K562 (cell line): ENCODE measurements around the gene MICOS13. TPM values are rescaled to one million over a fixed set of nuclear protein-coding genes. Genes with fewer than 3 reads are reported as not detected.

ENCODE experiments used
- BRF1 ChIP-seq: IDR thresholded peaks from 3 replicates; pipeline ENCODE4 v1.6.1; 2011; ENCODE audit warnings: borderline replicate concordance, mild to moderate bottlenecking; ENCODE audit not compliant: insufficient read length; ENCODE audit errors: extremely low read depth
- FIP1L1 ChIP-seq: fragments of 200-400 bp; formaldehyde crosslinking; IDR thresholded peaks from 2 replicates; pipeline ENCODE4 v1.6.1; 2018; ENCODE audit warnings: mild to moderate bottlenecking, low read depth, low read length; ENCODE audit not compliant: poor library complexity, severe bottlenecking
- FOXK1 ChIP-seq: sonication (generic); formaldehyde crosslinking; IDR thresholded peaks from 2 replicates; pipeline ENCODE4 v1.8.0; 2022; ENCODE audit warnings: missing genetic modification reagents, mild to moderate bottlenecking, borderline replicate concordance
- GTF2E2 ChIP-seq: fragments of 200-800 bp; sonication (Bioruptor generic); IDR thresholded peaks from 2 replicates; pipeline ENCODE4 v1.6.1; 2016; ENCODE audit warnings: missing genetic modification characterization, missing compliant biosample characterization
- HOXB6 ChIP-seq: fragments of 250-450 bp; sonication (Bioruptor Pico); IDR thresholded peaks from 2 replicates; pipeline ENCODE4 v1.5.1; 2022; ENCODE audit warnings: mild to moderate bottlenecking, borderline replicate concordance
- RHOXF2B ChIP-seq: fragments of 250-450 bp; sonication (Bioruptor Pico); conservative IDR thresholded peaks from 2 replicates; pipeline ENCODE4 v1.5.1; 2021
- SMAD4 ChIP-seq: fragments of 250-450 bp; sonication (Bioruptor Pico); conservative IDR thresholded peaks from 2 replicates; pipeline ENCODE4 v1.8.0; 2021; ENCODE audit warnings: inconsistent platforms, mild to moderate bottlenecking, moderate library complexity
- XRCC3 ChIP-seq: fragments of 450-650 bp; IDR thresholded peaks from 2 replicates; pipeline ENCODE4 v1.6.1; 2017; ENCODE audit warnings: mild to moderate bottlenecking, moderate library complexity
- ZKSCAN1 ChIP-seq: fragments of 150-350 bp; IDR thresholded peaks from 2 replicates; pipeline ENCODE4 v1.6.1; 2016; ENCODE audit warnings: low read depth, low read length
- ZNF668 ChIP-seq: fragments of 250-450 bp; sonication (Bioruptor Pico); IDR thresholded peaks from 2 replicates; pipeline ENCODE4 v1.8.0; 2022; ENCODE audit warnings: mild to moderate bottlenecking, inconsistent platforms
- ZNF830 ChIP-seq: fragments of 250-450 bp; sonication (Bioruptor Pico); IDR thresholded peaks from 2 replicates; pipeline ENCODE4 v1.5.0; 2021; ENCODE audit warnings: mild to moderate bottlenecking
- polyA plus RNA-seq, 8 experiments: library from polyadenylated mRNA; depleted of rRNA in 4 of 8; stranded (reverse) in 5 of 8; unstranded in 3 of 8; fragments of >200 nt; fragmentation: Nextera tagmentation in 2 of 8; fragmentation: Illumina TruSeq in 1 of 8; extraction: Ambion mirVana in 2 of 8; extraction: Trizol in 1 of 8; gene quantifications; 2 replicates each; pipeline versions ENCODE4 v1.2.1 to v1.2.3, GENCODE V29; 2011 to 2014; ENCODE audit warnings: inconsistent platforms in 1 of 8, missing spikeins in 1 of 8
- total RNA-seq, 7 experiments: library from RNA; depleted of rRNA in 6 of 7; stranded (reverse); fragments of >200 nt in 6 of 7; fragmentation: Illumina TruSeq in 2 of 7; extraction: Trizol in 2 of 7; gene quantifications; 2 replicates each; pipeline versions ENCODE4 v1.2.1 to v1.2.3, GENCODE V29; 2011 to 2021; ENCODE audit warnings: low replicate concordance in 1 of 7
- TF ChIP-seq, protein P1 (sequence below): sonication (generic); formaldehyde crosslinking; IDR thresholded peaks from 2 replicates; pipeline ENCODE4 v1.8.0; 2022; ENCODE audit warnings: mild to moderate bottlenecking, missing genetic modification reagents
- TF ChIP-seq, protein P2 (sequence below): fragments of 450-650 bp; formaldehyde crosslinking; IDR thresholded peaks from 2 replicates; pipeline ENCODE4 v1.4.0; 2022; ENCODE audit warnings: missing genetic modification characterization
- TF ChIP-seq, protein P3 (sequence below): fragments of 450-650 bp; conservative IDR thresholded peaks from 2 replicates; pipeline ENCODE4 v1.6.1; 2016; ENCODE audit warnings: missing genetic modification characterization, low read depth, mild to moderate bottlenecking, missing compliant biosample characterization, moderate library complexity
- TF ChIP-seq, protein P4 (sequence below): sonication (generic); formaldehyde crosslinking; IDR thresholded peaks from 2 replicates; pipeline ENCODE4 v1.8.1; 2023; ENCODE audit warnings: mild to moderate bottlenecking, missing genetic modification reagents, moderate library complexity

The MICOS13 gene
- total and polyA plus RNA-seq, 9 of the 15 experiments (the other 6 are each of a cell fraction or from before 2014, with no cell fraction given): 15.5 to 220 (median 49.4) TPM

DNA sequence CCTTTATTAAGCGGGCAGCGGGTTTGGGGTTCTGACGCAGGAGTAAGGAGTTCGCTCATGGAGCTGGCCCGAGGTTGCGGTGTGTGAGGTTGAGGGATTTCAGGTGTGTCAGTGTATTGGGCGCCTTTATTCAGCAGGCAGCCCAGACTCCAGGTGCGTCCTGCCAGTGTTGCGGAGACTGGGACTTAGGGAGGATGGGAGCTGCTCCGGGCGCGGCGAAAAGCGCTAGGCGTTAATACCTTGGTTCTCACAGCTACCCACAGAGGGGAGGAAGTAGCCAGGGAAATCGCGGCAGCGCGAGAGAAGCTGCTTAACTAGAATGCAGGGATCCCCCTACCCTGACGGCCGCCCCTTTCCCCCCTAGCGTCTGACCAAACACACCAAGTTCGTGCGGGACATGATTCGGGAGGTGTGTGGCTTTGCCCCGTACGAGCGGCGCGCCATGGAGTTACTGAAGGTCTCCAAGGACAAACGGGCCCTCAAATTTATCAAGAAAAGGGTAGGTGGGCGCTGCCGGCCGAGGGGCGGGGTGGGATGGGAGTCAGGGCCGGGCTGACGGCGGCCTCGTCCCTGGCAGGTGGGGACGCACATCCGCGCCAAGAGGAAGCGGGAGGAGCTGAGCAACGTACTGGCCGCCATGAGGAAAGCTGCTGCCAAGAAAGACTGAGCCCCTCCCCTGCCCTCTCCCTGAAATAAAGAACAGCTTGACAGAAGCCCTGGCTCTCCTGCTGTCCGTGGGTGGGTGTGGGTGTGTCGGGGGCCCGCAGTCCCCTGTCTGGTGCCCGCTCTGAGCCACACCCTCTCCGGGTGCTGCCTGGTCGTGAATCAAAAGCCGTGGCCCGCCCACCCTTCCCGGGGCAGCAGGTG, 10.9 kb upstream of the MICOS13 start (continued):
- TF ChIP-seq, protein P1, sequence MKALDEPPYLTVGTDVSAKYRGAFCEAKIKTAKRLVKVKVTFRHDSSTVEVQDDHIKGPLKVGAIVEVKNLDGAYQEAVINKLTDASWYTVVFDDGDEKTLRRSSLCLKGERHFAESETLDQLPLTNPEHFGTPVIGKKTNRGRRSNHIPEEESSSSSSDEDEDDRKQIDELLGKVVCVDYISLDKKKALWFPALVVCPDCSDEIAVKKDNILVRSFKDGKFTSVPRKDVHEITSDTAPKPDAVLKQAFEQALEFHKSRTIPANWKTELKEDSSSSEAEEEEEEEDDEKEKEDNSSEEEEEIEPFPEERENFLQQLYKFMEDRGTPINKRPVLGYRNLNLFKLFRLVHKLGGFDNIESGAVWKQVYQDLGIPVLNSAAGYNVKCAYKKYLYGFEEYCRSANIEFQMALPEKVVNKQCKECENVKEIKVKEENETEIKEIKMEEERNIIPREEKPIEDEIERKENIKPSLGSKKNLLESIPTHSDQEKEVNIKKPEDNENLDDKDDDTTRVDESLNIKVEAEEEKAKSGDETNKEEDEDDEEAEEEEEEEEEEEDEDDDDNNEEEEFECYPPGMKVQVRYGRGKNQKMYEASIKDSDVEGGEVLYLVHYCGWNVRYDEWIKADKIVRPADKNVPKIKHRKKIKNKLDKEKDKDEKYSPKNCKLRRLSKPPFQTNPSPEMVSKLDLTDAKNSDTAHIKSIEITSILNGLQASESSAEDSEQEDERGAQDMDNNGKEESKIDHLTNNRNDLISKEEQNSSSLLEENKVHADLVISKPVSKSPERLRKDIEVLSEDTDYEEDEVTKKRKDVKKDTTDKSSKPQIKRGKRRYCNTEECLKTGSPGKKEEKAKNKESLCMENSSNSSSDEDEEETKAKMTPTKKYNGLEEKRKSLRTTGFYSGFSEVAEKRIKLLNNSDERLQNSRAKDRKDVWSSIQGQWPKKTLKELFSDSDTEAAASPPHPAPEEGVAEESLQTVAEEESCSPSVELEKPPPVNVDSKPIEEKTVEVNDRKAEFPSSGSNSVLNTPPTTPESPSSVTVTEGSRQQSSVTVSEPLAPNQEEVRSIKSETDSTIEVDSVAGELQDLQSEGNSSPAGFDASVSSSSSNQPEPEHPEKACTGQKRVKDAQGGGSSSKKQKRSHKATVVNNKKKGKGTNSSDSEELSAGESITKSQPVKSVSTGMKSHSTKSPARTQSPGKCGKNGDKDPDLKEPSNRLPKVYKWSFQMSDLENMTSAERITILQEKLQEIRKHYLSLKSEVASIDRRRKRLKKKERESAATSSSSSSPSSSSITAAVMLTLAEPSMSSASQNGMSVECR (CRISPR knock-in tag): no peak; the same call in 1 of the 2 replicates
- TF ChIP-seq XRCC3 (no peak), SMAD4 (no peak), FIP1L1 (no peak), FOXK1 (no peak; the same call in 1 of the 2 replicates), GTF2E2 (no peak), BRF1 (no peak), RHOXF2B (no peak; the same call in 1 of the 2 replicates), ZKSCAN1 (no peak), HOXB6 (CRISPR knock-in tag) (no peak), ZNF830 (0 out of 2 replicates have a peak, but pooled peaks have one; percentile 81), ZNF668 (CRISPR knock-in tag) (no peak)
- TF ChIP-seq, protein P2, sequence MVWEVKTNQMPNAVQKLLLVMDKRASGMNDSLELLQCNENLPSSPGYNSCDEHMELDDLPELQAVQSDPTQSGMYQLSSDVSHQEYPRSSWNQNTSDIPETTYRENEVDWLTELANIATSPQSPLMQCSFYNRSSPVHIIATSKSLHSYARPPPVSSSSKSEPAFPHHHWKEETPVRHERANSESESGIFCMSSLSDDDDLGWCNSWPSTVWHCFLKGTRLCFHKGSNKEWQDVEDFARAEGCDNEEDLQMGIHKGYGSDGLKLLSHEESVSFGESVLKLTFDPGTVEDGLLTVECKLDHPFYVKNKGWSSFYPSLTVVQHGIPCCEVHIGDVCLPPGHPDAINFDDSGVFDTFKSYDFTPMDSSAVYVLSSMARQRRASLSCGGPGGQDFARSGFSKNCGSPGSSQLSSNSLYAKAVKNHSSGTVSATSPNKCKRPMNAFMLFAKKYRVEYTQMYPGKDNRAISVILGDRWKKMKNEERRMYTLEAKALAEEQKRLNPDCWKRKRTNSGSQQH (CRISPR knock-in tag): peak; percentile 9; the same call in 1 of the 2 replicates
- TF ChIP-seq, protein P3, sequence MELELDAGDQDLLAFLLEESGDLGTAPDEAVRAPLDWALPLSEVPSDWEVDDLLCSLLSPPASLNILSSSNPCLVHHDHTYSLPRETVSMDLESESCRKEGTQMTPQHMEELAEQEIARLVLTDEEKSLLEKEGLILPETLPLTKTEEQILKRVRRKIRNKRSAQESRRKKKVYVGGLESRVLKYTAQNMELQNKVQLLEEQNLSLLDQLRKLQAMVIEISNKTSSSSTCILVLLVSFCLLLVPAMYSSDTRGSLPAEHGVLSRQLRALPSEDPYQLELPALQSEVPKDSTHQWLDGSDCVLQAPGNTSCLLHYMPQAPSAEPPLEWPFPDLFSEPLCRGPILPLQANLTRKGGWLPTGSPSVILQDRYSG (tag): no peak
- TF ChIP-seq, protein P4, sequence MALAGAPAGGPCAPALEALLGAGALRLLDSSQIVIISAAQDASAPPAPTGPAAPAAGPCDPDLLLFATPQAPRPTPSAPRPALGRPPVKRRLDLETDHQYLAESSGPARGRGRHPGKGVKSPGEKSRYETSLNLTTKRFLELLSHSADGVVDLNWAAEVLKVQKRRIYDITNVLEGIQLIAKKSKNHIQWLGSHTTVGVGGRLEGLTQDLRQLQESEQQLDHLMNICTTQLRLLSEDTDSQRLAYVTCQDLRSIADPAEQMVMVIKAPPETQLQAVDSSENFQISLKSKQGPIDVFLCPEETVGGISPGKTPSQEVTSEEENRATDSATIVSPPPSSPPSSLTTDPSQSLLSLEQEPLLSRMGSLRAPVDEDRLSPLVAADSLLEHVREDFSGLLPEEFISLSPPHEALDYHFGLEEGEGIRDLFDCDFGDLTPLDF (CRISPR knock-in tag): no peak
